Smooth muscle cell (in vitro differentiated cells): ENCODE measurements around the gene INKA1. TPM values are rescaled to one million over a fixed set of nuclear protein-coding genes. Genes with fewer than 3 reads are reported as not detected.

ENCODE experiments used
- DNase-seq: peaks from one replicate; lab custom pipeline; 2025; ENCODE audit not compliant: unreplicated experiment; lab: John Stamatoyannopoulos, UW
- H2AFZ ChIP-seq: fragments of 200-600 bp; sonication (generic); 2 replicates; pipeline ENCODE4 v1.6.0; 2016; ENCODE audit warnings: antibody characterized with exemption, low read depth, mild to moderate bottlenecking
- H3F3A ChIP-seq: fragments of 200-600 bp; sonication (generic); 2 replicates; pipeline ENCODE4 v1.6.0; 2017; ENCODE audit warnings: antibody characterized with exemption, low read depth
- H3K27ac ChIP-seq: fragments of 200-600 bp; sonication (generic); 2 replicates; pipeline ENCODE4 v1.5.1; 2016; ENCODE audit warnings: low read depth, mild to moderate bottlenecking
- H3K27me3 ChIP-seq: fragments of 200-600 bp; sonication (generic); 2 replicates; pipeline ENCODE4 v1.6.1; 2016; ENCODE audit warnings: low read depth, mild to moderate bottlenecking
- H3K36me3 ChIP-seq: fragments of 200-600 bp; sonication (generic); 2 replicates; pipeline ENCODE4 v1.5.1; 2016; ENCODE audit warnings: low read depth
- H3K4me1 ChIP-seq: fragments of 200-600 bp; sonication (generic); 2 replicates; pipeline ENCODE4 v1.5.1; 2016; ENCODE audit warnings: low read depth
- H3K4me2 ChIP-seq: fragments of 200-600 bp; sonication (generic); 2 replicates; pipeline ENCODE4 v1.6.0; 2016; ENCODE audit warnings: mild to moderate bottlenecking
- H3K4me3 ChIP-seq: fragments of 200-600 bp; sonication (generic); 2 replicates; pipeline ENCODE4 v1.5.1; 2016; ENCODE audit warnings: mild to moderate bottlenecking
- H3K79me2 ChIP-seq: fragments of 200-600 bp; sonication (generic); 2 replicates; pipeline ENCODE4 v1.6.0; 2016; ENCODE audit warnings: low read depth, mild to moderate bottlenecking
- H3K9ac ChIP-seq: fragments of 200-600 bp; sonication (generic); 2 replicates; pipeline ENCODE4 v1.6.0; 2016; ENCODE audit warnings: low read depth
- H3K9me3 ChIP-seq: fragments of 200-600 bp; sonication (generic); replicated peaks from 2 replicates; pipeline ENCODE4 v1.5.1; 2016; ENCODE audit warnings: low read depth
- H4K20me1 ChIP-seq: fragments of 200-600 bp; sonication (generic); 2 replicates; pipeline ENCODE4 v1.6.0; 2016; ENCODE audit warnings: low read depth
- CTCF ChIP-seq: fragments of 200-600 bp; sonication (generic); IDR thresholded peaks from 2 replicates; pipeline ENCODE4 v1.5.1; 2017; ENCODE audit warnings: borderline replicate concordance, mild to moderate bottlenecking, antibody characterized with exemption; ENCODE audit not compliant: insufficient read depth, poor library complexity, severe bottlenecking
- WGBS: methylation state at CpG from one replicate; pipeline ENCODE4 v1.1.7; 2016; ENCODE audit warnings: low lambda C conversion rate; 5-methylcytosine and 5-hydroxymethylcytosine counted together
- polyA plus RNA-seq: library from polyadenylated mRNA; unstranded; fragments of >200 nt; fragmentation: Nextera tagmentation; extraction: Ambion mirVana; gene quantifications from 2 replicates; pipeline ENCODE4 v1.2.1, GENCODE V29; 2016
- total RNA-seq: library from RNA; depleted of rRNA; stranded (reverse); fragments of >200 nt; gene quantifications from 2 replicates; pipeline ENCODE4 v1.2.3, GENCODE V29; 2014

Gene INKA1
- total and polyA plus RNA-seq, 2 experiments from 2014 or later, result 2.5 to 8.1 TPM

GRCh38 chr3:49759226-49759625, 43.8 kb upstream of the INKA1 start:
- no peaks in the 10 kb centered on the region for H3K4me1 ChIP-seq
- 83% methylated on average over 1 of the region's 1 CpG for WGBS
- no peak overlapping the region for H3K4me2 ChIP-seq
- H3K9ac ChIP-seq, result no peak overlapping the region
- peaks cover 98% of the 10 kb centered on the region for H4K20me1 ChIP-seq
- H3K27me3 ChIP-seq, result no peaks in the 10 kb centered on the region
- no peaks in the 10 kb centered on the region for H3K9me3 ChIP-seq
- TF ChIP-seq CTCF, result no peak
- H3K27ac ChIP-seq, result no peak overlapping the region
- H3K36me3 ChIP-seq, result no peaks in the 10 kb centered on the region
- no peak overlapping the region for H2AFZ ChIP-seq
- H3K79me2 ChIP-seq, result peaks cover 96% of the 10 kb centered on the region
- DNase-seq, result no peak
- no peak overlapping the region for H3K4me3 ChIP-seq
- no peaks in the 10 kb centered on the region for H3F3A ChIP-seq

- no peak overlapping the region for H3K4me3 ChIP-seq
- H3K79me2 ChIP-seq, result peaks cover 96% of the 10 kb centered on the region
- 95% methylated on average over 3 of the region's 3 CpGs for WGBS
- no peaks in the 10 kb centered on the region for H3K27me3 ChIP-seq
- H3K4me1 ChIP-seq, result no peaks in the 10 kb centered on the region
- H3K4me2 ChIP-seq, result no peak overlapping the region
- TF ChIP-seq CTCF, result no peak
- peaks cover 98% of the 10 kb centered on the region for H4K20me1 ChIP-seq
- H3K9me3 ChIP-seq, result no peaks in the 10 kb centered on the region
- H3K36me3 ChIP-seq, result no peaks in the 10 kb centered on the region
- no peaks in the 10 kb centered on the region for H3F3A ChIP-seq
- no peak overlapping the region for H2AFZ ChIP-seq
- H3K27ac ChIP-seq, result no peak overlapping the region
- no peak for DNase-seq
- H3K9ac ChIP-seq, result no peak overlapping the region
These were observed 41.4 kb upstream of the INKA1 start for GRCh38 chr3:49761661-49762060.

- H3K9me3 ChIP-seq, result no peaks in the 10 kb centered on the region
- H3F3A ChIP-seq, result no peaks in the 10 kb centered on the region
- peaks cover 97% of the 10 kb centered on the region for H3K79me2 ChIP-seq
- TF ChIP-seq CTCF, result no peak
- no peaks in the 10 kb centered on the region for H3K27me3 ChIP-seq
- H3K36me3 ChIP-seq, result no peaks in the 10 kb centered on the region
- H3K4me1 ChIP-seq, result no peaks in the 10 kb centered on the region
- no peak overlapping the region for H3K9ac ChIP-seq
- no peak for DNase-seq
- H3K4me3 ChIP-seq, result no peak overlapping the region
- no peak overlapping the region for H3K27ac ChIP-seq
- H3K4me2 ChIP-seq, result no peak overlapping the region
- peaks cover 97% of the 10 kb centered on the region for H4K20me1 ChIP-seq
- 95% methylated on average over 4 of the region's 4 CpGs for WGBS
- no peak overlapping the region for H2AFZ ChIP-seq
These were observed 39.1 kb upstream of the INKA1 start for GRCh38 chr3:49763981-49764380.

GRCh38 chr3:49769286-49769915, 33.7 kb upstream of the INKA1 start:
- H3K36me3 ChIP-seq, result no peaks in the 10 kb centered on the region
- DNase-seq, result no peak
- H3K4me2 ChIP-seq, result no peak overlapping the region
- H3K4me1 ChIP-seq, result no peaks in the 10 kb centered on the region
- TF ChIP-seq CTCF, result no peak
- H2AFZ ChIP-seq, result no peak overlapping the region
- H3K4me3 ChIP-seq, result no peak overlapping the region
- H3K27ac ChIP-seq, result peak overlapping the region; percentile 29
- peaks cover 99% of the 10 kb centered on the region for H3K79me2 ChIP-seq
- peaks cover 4% of the 10 kb centered on the region for H3F3A ChIP-seq
- no peaks in the 10 kb centered on the region for H3K27me3 ChIP-seq
- H3K9ac ChIP-seq, result no peak overlapping the region
- no peaks in the 10 kb centered on the region for H3K9me3 ChIP-seq
- H4K20me1 ChIP-seq, result peaks cover 94% of the 10 kb centered on the region
- WGBS, result 68% methylated on average over 3 of the region's 3 CpGs
